A673 (cell line): ENCODE results near the gene TNC. TPM values are rescaled to one million over a fixed set of nuclear protein-coding genes. Genes with fewer than 3 reads are reported as not detected.

Source experiments
- BruUV-seq: library from RNA; stranded (reverse); fragments of 400-500 nt; replicated peaks from 2 replicates; lab custom pipeline; 2021; lab: Mats Ljungman, UMichigan
- CTCF ChIA-PET: fragments of 300-600 bp; sonication (Branson Sonifier 250); formaldehyde crosslinking; loops from one replicate; lab custom pipeline; 2022; ENCODE audit warnings: antibody characterized with exemption; lab: Charles Lee
- POLR2A ChIA-PET: fragments of 300-600 bp; sonication (Branson Sonifier 250); formaldehyde crosslinking; loops from one replicate; lab custom pipeline; 2022; ENCODE audit warnings: antibody characterized with exemption; ENCODE audit not compliant: low non-redundant PET; lab: Charles Lee
- DNase-seq: peaks from one replicate; pipeline ENCODE4 v3.0.0-alpha.2; 2015; ENCODE audit warnings: low spot score
- H3K27ac ChIP-seq: fragments of 200-600 bp; sonication (generic); 2 replicates; pipeline ENCODE4 v1.5.1; 2016; ENCODE audit warnings: mixed run types, low read depth, mild to moderate bottlenecking, mixed read lengths, antibody characterized with exemption, low read length; ENCODE audit not compliant: poor library complexity, severe bottlenecking
- H3K27me3 ChIP-seq: fragments of 200-600 bp; sonication (generic); replicated peaks from 2 replicates; pipeline ENCODE4 v1.6.1; 2017; ENCODE audit warnings: mixed run types, low read depth, mild to moderate bottlenecking, mixed read lengths, antibody characterized with exemption, low read length; ENCODE audit not compliant: insufficient read depth, poor library complexity
- H3K36me3 ChIP-seq: fragments of 200-600 bp; sonication (generic); 2 replicates; pipeline ENCODE4 v1.6.1; 2016; ENCODE audit warnings: mixed run types, mild to moderate bottlenecking, mixed read lengths, antibody characterized with exemption, low read length; ENCODE audit not compliant: insufficient read depth, poor library complexity, severe bottlenecking
- H3K4me1 ChIP-seq: fragments of 200-600 bp; sonication (generic); 2 replicates; pipeline ENCODE4 v1.6.1; 2017; ENCODE audit warnings: mixed run types, mild to moderate bottlenecking, mixed read lengths, antibody characterized with exemption, low read length; ENCODE audit not compliant: insufficient read depth, poor library complexity, severe bottlenecking
- H3K4me3 ChIP-seq: fragments of 200-600 bp; sonication (generic); 2 replicates; pipeline ENCODE4 v1.5.1; 2016; ENCODE audit warnings: low read depth, mixed run types, mild to moderate bottlenecking, mixed read lengths, low read length; ENCODE audit not compliant: poor library complexity, severe bottlenecking
- H3K9me3 ChIP-seq: fragments of 200-600 bp; sonication (generic); 2 replicates; pipeline ENCODE4 v1.6.1; 2016; ENCODE audit warnings: mixed run types, low read depth, mild to moderate bottlenecking, mixed read lengths, antibody characterized with exemption, low read length; ENCODE audit not compliant: poor library complexity, severe bottlenecking
- EZH2 ChIP-seq: fragments of 200-600 bp; sonication (generic); IDR thresholded peaks from 2 replicates; pipeline ENCODE4 v1.6.1; 2017; ENCODE audit warnings: borderline replicate concordance, low read depth, mild to moderate bottlenecking, mixed read lengths, antibody characterized with exemption, low read length; ENCODE audit not compliant: poor library complexity, severe bottlenecking
- intact Hi-C: fragments of 100-400 bp; cut with micrococcal nuclease; formaldehyde crosslinking; loops from one replicate; pipeline ENCODE4 v1.10.0; 2022; ENCODE audit not compliant: unreplicated experiment
- total RNA-seq: library from RNA; stranded (reverse); gene quantifications from 2 replicates; pipeline ENCODE4 v1.2.3, GENCODE V29; 2021
- TF ChIP-seq, protein P1 (sequence below): fragments of 300-800, 200-600 bp; sonication (generic); conservative IDR thresholded peaks from 2 replicates; pipeline ENCODE4 v1.5.1; 2017; ENCODE audit warnings: low read depth, mild to moderate bottlenecking, antibody characterized with exemption, low read length, moderate library complexity, mixed read lengths

TNC gene
- total RNA-seq, 1 experiment from 2014 or later: 202 TPM

DNA sequence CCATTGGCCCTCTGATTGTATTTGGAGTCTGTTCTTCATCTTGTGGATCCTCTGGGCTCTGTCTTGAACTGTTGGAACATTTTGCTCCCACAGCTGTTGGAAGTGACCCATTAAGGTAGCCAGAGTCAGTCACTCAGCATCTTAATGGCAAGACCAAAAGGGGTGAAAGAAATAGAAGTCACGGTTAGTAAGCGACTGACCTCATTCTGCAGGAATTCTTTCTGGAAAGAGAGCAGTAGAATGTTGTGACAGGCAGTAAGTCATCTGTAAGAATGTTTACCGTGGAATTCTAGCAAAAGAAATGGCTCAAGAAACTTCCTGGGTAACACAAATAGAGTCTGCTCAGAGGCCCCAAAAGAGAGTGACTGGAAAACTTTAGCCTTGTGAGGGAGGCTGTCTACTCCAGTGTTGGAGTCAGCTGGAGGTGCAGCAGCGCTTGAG lies 28.6 kb upstream of the TNC start:
- DNase-seq: no peak
- no TSS peak for BruUV-seq
- CTCF ChIA-PET: no interaction called here
- Histone ChIP-seq H3K4me3 (no peak overlapping the region), H3K27me3 (no peaks in the 10 kb centered on the region), H3K36me3 (no peaks in the 10 kb centered on the region), H3K9me3 (no peaks in the 10 kb centered on the region), H3K4me1 (peaks cover 8% of the 10 kb centered on the region), H3K27ac (no peak overlapping the region)
- POLR2A ChIA-PET: no interaction called here
- intact Hi-C loops: no loop called here
- TF ChIP-seq, protein P1, sequence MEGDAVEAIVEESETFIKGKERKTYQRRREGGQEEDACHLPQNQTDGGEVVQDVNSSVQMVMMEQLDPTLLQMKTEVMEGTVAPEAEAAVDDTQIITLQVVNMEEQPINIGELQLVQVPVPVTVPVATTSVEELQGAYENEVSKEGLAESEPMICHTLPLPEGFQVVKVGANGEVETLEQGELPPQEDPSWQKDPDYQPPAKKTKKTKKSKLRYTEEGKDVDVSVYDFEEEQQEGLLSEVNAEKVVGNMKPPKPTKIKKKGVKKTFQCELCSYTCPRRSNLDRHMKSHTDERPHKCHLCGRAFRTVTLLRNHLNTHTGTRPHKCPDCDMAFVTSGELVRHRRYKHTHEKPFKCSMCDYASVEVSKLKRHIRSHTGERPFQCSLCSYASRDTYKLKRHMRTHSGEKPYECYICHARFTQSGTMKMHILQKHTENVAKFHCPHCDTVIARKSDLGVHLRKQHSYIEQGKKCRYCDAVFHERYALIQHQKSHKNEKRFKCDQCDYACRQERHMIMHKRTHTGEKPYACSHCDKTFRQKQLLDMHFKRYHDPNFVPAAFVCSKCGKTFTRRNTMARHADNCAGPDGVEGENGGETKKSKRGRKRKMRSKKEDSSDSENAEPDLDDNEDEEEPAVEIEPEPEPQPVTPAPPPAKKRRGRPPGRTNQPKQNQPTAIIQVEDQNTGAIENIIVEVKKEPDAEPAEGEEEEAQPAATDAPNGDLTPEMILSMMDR: no peak
- no peak for TF ChIP-seq EZH2

DNA sequence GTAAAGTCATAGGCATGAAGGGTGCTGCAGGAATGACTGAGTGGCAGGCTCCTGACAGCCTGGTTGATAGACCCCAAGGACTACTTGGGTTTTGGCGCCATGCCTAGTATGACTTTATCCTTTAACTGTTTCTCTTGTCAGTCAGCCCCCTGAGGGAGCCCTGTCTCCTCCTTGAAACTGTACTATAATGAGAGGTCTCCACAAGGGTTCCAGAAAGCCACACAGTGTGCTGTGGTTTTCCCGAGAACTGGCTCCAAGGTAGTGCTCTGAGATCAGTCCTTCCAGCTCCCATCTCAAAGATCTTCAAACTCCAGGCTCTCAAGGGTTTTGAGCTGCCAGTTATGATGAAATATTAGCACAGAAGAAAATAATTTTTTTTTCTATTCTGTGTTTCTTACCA lies 26.7 kb upstream of the TNC start:
- no peak overlapping the region for H3K4me3 ChIP-seq

DNA sequence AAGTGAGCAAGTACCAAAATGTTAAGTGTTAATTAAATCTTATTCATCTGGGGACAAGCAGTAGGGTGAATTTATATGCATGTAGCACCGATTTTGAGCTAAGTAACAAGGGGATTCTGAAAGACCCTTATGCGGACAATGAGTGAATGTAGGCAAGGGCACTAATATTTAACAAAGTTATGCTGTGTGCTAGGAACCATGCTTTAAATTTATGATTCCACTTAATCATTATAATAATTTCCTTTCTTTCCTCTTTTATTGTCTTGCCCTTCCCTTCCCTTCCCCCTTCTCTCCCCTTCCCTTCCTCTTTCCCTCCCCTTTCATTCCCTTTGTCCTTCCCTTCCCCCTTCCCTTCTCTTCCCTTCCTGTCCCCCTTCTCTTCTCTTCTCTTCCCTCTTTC lies 25.7 kb upstream of the TNC start:
- no peak for DNase-seq
- TF ChIP-seq, protein P1: no peak
- TF ChIP-seq EZH2: no peak
- BruUV-seq: no TSS peak
- ChIA-PET POLR2A (no interaction called here), CTCF (no interaction called here)
- peaks cover 8% of the 10 kb centered on the region for H3K4me1 ChIP-seq
- no peak overlapping the region for H3K27ac ChIP-seq
- no peaks in the 10 kb centered on the region for H3K36me3 ChIP-seq
- no peak overlapping the region for H3K4me3 ChIP-seq
- H3K27me3 ChIP-seq: no peaks in the 10 kb centered on the region
- intact Hi-C loops: no loop called here
- no peaks in the 10 kb centered on the region for H3K9me3 ChIP-seq

More for the DNA sequence above, 26.7 kb upstream of the TNC start:
- Histone ChIP-seq H3K9me3 (no peaks in the 10 kb centered on the region), H3K27me3 (no peaks in the 10 kb centered on the region), H3K4me1 (peaks cover 8% of the 10 kb centered on the region), H3K36me3 (no peaks in the 10 kb centered on the region), H3K27ac (no peak overlapping the region)
- no TSS peak for BruUV-seq
- ChIA-PET POLR2A (no interaction called here), CTCF (no interaction called here)
- DNase-seq: peak; percentile 89
- intact Hi-C loops: no loop called here
- TF ChIP-seq, protein P1: no peak
- no peak for TF ChIP-seq EZH2
